GM12864 (cell line): Measurements from ENCODE around the gene ARHGDIG.

Experiments
- DNase-seq: peaks from one replicate; pipeline ENCODE4 v3.0.0-alpha.2; 2011; ENCODE audit warnings: low read depth
- H3K4me3 ChIP-seq: 2 replicates; pipeline ENCODE4 v1.5.1; 2011; ENCODE audit warnings: mild to moderate bottlenecking, low read depth, low read length, control low read depth
- CTCF ChIP-seq: IDR thresholded peaks from 2 replicates; pipeline ENCODE4 v1.5.1; 2011; ENCODE audit warnings: low read depth, mild to moderate bottlenecking, moderate library complexity, low read length, control low read depth, inconsistent platforms; ENCODE audit errors: missing control alignments

The ARHGDIG gene

GRCh38 chr16:281660-282255, 1.4 kb downstream of the ARHGDIG start:
- DNase-seq, result no peak
- no peak overlapping the region for H3K4me3 ChIP-seq
- no peak for TF ChIP-seq CTCF

- no peak for TF ChIP-seq CTCF
- no peak for DNase-seq
- H3K4me3 ChIP-seq, result no peak overlapping the region
Observed at GRCh38 chr16:282491-282890, 2.1 kb downstream of the ARHGDIG start.

GRCh38 chr16:283033-283805, 2.8 kb downstream of the ARHGDIG start, which contains the start of gene PDIA2:
PDIA2 (plus strand) TSS chr16:283164; CDS start chr16:283170, 6 bp downstream.
- no peak for DNase-seq
- H3K4me3 ChIP-seq, result no peak within 1 kb of the TSS
- no peak for TF ChIP-seq CTCF

GRCh38 chr16:284204-285120, 4.1 kb downstream of the ARHGDIG start:
- DNase-seq, result no peak
- TF ChIP-seq CTCF, result no peak
- no peak overlapping the region for H3K4me3 ChIP-seq

- H3K4me3 ChIP-seq, result no peak overlapping the region
- no peak for TF ChIP-seq CTCF
- no peak for DNase-seq
Observed at GRCh38 chr16:285146-286055, 5.0 kb downstream of the ARHGDIG start.
